Left kidney (tissue), 1 donor: ENCODE measurements around the gene LRRC9. TPM values are rescaled to one million over a fixed set of nuclear protein-coding genes. Genes with fewer than 3 reads are reported as not detected.

ENCODE experiments used
- polyA plus RNA-seq: library from polyadenylated mRNA; unstranded; fragments of 120-200 nt; gene quantifications from one replicate; pipeline ENCODE4 v1.2.1, GENCODE V29; 2013; ENCODE audit not compliant: insufficient read length

LRRC9 gene
- polyA plus RNA-seq, 1 donor: 3.8 TPM

Other genes starting within 250 kb of the LRRC9 start
- gene RTN1, start 49.4 kb upstream of the LRRC9 start, polyA plus RNA-seq: 3.9 TPM
- 120 TPM for gene PCNX4, start 171.8 kb downstream of the LRRC9 start, polyA plus RNA-seq
- gene DHRS7, start 245.3 kb downstream of the LRRC9 start, polyA plus RNA-seq: 71.6 TPM